IMR-90 (cell line): ENCODE results near the gene KDELR3. TPM values are rescaled to one million over a fixed set of nuclear protein-coding genes. Genes with fewer than 3 reads are reported as not detected.

Source experiments
- ATAC-seq: fragments of 200-7000 bp; cut with Tn5 transposase; 2 replicates; pipeline ENCODE4 v1.9.1; 2020; ENCODE audit warnings: low read depth, mild to moderate bottlenecking, moderate library complexity
- BruUV-seq: library from RNA; stranded (reverse); fragments of 400-500 nt; replicated peaks from 2 replicates; lab custom pipeline; 2021; lab: Mats Ljungman, UMichigan
- CTCF ChIA-PET: fragments of 300-600 bp; formaldehyde crosslinking; extraction: SDS; loops from one replicate; lab custom pipeline; 2021; ENCODE audit warnings: antibody characterized with exemption; lab: Yijun Ruan, JAX
- POLR2A ChIA-PET: fragments of 300-600 bp; sonication (Branson Sonifier 250); formaldehyde crosslinking; loops from one replicate; lab custom pipeline; 2022; ENCODE audit warnings: antibody characterized with exemption; ENCODE audit not compliant: unreplicated experiment; lab: Charles Lee
- DNase-seq: peaks from one replicate; pipeline ENCODE4 v3.0.0; 2013
- H2AFZ ChIP-seq: replicated peaks from 2 replicates; pipeline ENCODE3; 2013; ENCODE audit warnings: low read length, mild to moderate bottlenecking; ENCODE audit not compliant: poor library complexity
- H2AK5ac ChIP-seq: 2 replicates; pipeline ENCODE4 v1.6.1; 2013; ENCODE audit warnings: low read depth, low read length, inconsistent platforms
- H2AK9ac ChIP-seq: replicated peaks from 2 replicates; pipeline ENCODE3; 2013; ENCODE audit warnings: mild to moderate bottlenecking, low read depth, low read length, moderate library complexity; ENCODE audit not compliant: poor library complexity
- H2BK120ac ChIP-seq: 2 replicates; pipeline ENCODE4 v1.6.1; 2013; ENCODE audit warnings: low read depth, low read length, inconsistent platforms
- H2BK15ac ChIP-seq: 3 replicates; pipeline ENCODE4 v1.6.1; 2013; ENCODE audit warnings: low read depth, low read length, inconsistent platforms
- H2BK20ac ChIP-seq: 2 replicates; pipeline ENCODE4 v1.6.1; 2013; ENCODE audit warnings: low read depth, mild to moderate bottlenecking, inconsistent platforms, low read length, moderate library complexity
- H2BK5ac ChIP-seq: 2 replicates; pipeline ENCODE4 v1.6.1; 2013; ENCODE audit warnings: mild to moderate bottlenecking, low read depth, low read length, inconsistent platforms; ENCODE audit not compliant: poor library complexity, severe bottlenecking
- H3K14ac ChIP-seq: replicated peaks from 2 replicates; pipeline ENCODE4 v1.6.1; 2013; ENCODE audit warnings: low read depth, low read length, inconsistent platforms
- H3K18ac ChIP-seq: 2 replicates; pipeline ENCODE4 v1.6.1; 2013; ENCODE audit warnings: low read depth, low read length, control low read depth
- H3K23ac ChIP-seq: 2 replicates; pipeline ENCODE4 v1.6.1; 2013; ENCODE audit warnings: low read depth, low read length, inconsistent platforms
- H3K27ac ChIP-seq: 2 replicates; pipeline ENCODE4 v1.5.1; 2013; ENCODE audit warnings: mild to moderate bottlenecking, control low read depth, low read length; ENCODE audit not compliant: insufficient read depth
- H3K27me3 ChIP-seq: 2 replicates; pipeline ENCODE4 v1.6.1; 2013; ENCODE audit warnings: low read length; ENCODE audit not compliant: control insufficient read depth, insufficient read depth
- H3K36me3 ChIP-seq: 2 replicates; pipeline ENCODE4 v1.6.1; 2013; ENCODE audit warnings: low read length, mixed read lengths; ENCODE audit not compliant: control insufficient read depth, insufficient read depth
- H3K4ac ChIP-seq: 2 replicates; pipeline ENCODE4 v1.6.1; 2013; ENCODE audit warnings: low read depth, low read length, inconsistent platforms
- H3K4me1 ChIP-seq: 2 replicates; pipeline ENCODE4 v1.6.1; 2013; ENCODE audit warnings: low read length, mixed read lengths; ENCODE audit not compliant: control insufficient read depth, insufficient read depth
- H3K4me2 ChIP-seq: 2 replicates; pipeline ENCODE4 v1.6.1; 2013; ENCODE audit warnings: low read depth, mild to moderate bottlenecking, control low read depth, low read length, moderate library complexity
- H3K4me3 ChIP-seq: 2 replicates; pipeline ENCODE4 v1.5.1; 2013; ENCODE audit warnings: low read depth, mild to moderate bottlenecking, control low read depth, low read length, moderate library complexity; ENCODE audit not compliant: insufficient read depth
- H3K56ac ChIP-seq: 2 replicates; pipeline ENCODE4 v1.6.1; 2013; ENCODE audit warnings: low read length, inconsistent platforms; ENCODE audit not compliant: insufficient read depth; ENCODE audit errors: extremely low read depth
- H3K79me1 ChIP-seq, 2 experiments: 2 replicates each; pipeline ENCODE4 v1.6.1; 2013; ENCODE audit warnings: low read length in 2 of 2, inconsistent platforms in 1 of 2, low read depth in 1 of 2
- H3K9ac ChIP-seq: 2 replicates; pipeline ENCODE4 v1.6.1; 2013; ENCODE audit warnings: low read depth, low read length, control low read depth
- H3K9me1 ChIP-seq: 2 replicates; pipeline ENCODE4 v1.6.1; 2013; ENCODE audit warnings: low read length, inconsistent platforms; ENCODE audit not compliant: insufficient read depth
- H3K9me3 ChIP-seq: 2 replicates; pipeline ENCODE4 v1.6.1; 2013; ENCODE audit warnings: low read length; ENCODE audit not compliant: control insufficient read depth, insufficient read depth
- H4K20me1 ChIP-seq: 2 replicates; pipeline ENCODE4 v1.6.1; 2013; ENCODE audit warnings: low read length, inconsistent platforms; ENCODE audit not compliant: insufficient read depth
- H4K5ac ChIP-seq: 2 replicates; pipeline ENCODE4 v1.6.1; 2013; ENCODE audit warnings: mild to moderate bottlenecking, low read depth, low read length, control low read depth
- H4K8ac ChIP-seq, 2 experiments: 2 replicates each; pipeline ENCODE4 v1.6.1; 2013; ENCODE audit warnings: low read depth in 2 of 2, low read length in 2 of 2, control low read depth in 1 of 2, inconsistent platforms in 1 of 2
- H4K91ac ChIP-seq: 2 replicates; pipeline ENCODE4 v1.6.1; 2013; ENCODE audit warnings: low read depth, low read length, inconsistent platforms; ENCODE audit not compliant: insufficient read depth
- BHLHE40 ChIP-seq: fragments of 150-350 bp; IDR thresholded peaks from 2 replicates; pipeline ENCODE4 v1.6.1; 2016; ENCODE audit warnings: mild to moderate bottlenecking, low read depth, low read length
- CEBPB ChIP-seq: IDR thresholded peaks from 2 replicates; pipeline ENCODE4 v1.6.1; 2012; ENCODE audit warnings: low read depth, low read length, improper control_type of control experiment
- CHD1 ChIP-seq: IDR thresholded peaks from 2 replicates; pipeline ENCODE4 v1.6.1; 2012; ENCODE audit warnings: low read depth, low read length, improper control_type of control experiment
- CTCF ChIP-seq: conservative IDR thresholded peaks from 2 replicates; pipeline ENCODE4 v1.5.1; 2012; ENCODE audit warnings: mild to moderate bottlenecking, low read depth, low read length, improper control_type of control experiment
- ELK1 ChIP-seq: fragments of 150-350 bp; IDR thresholded peaks from 2 replicates; pipeline ENCODE4 v1.6.1; 2016; ENCODE audit warnings: low read depth, mild to moderate bottlenecking, low read length, moderate library complexity, borderline replicate concordance
- FOS ChIP-seq: fragments of 150-350 bp; IDR thresholded peaks from 2 replicates; pipeline ENCODE4 v1.6.1; 2016; ENCODE audit warnings: low read depth, low read length
- MAFK ChIP-seq: IDR thresholded peaks from 2 replicates; pipeline ENCODE4 v1.6.1; 2012; ENCODE audit warnings: low read depth, low read length, improper control_type of control experiment
- MAZ ChIP-seq: IDR thresholded peaks from 2 replicates; pipeline ENCODE4 v1.6.1; 2012; ENCODE audit warnings: low read depth, mild to moderate bottlenecking, low read length, improper control_type of control experiment, moderate library complexity, borderline replicate concordance
- MXI1 ChIP-seq: IDR thresholded peaks from 2 replicates; pipeline ENCODE4 v1.6.1; 2012; ENCODE audit warnings: low read depth, mild to moderate bottlenecking, low read length, moderate library complexity, borderline replicate concordance
- NFE2L2 ChIP-seq: fragments of 150-350 bp; IDR thresholded peaks from 2 replicates; pipeline ENCODE4 v1.6.1; 2016; ENCODE audit warnings: low read depth, mild to moderate bottlenecking, low read length
- POLR2A ChIP-seq: IDR thresholded peaks from 2 replicates; pipeline ENCODE4 v1.6.1; 2012; ENCODE audit warnings: mild to moderate bottlenecking, low read depth, low read length
- RAD21 ChIP-seq: IDR thresholded peaks from 2 replicates; pipeline ENCODE4 v1.6.1; 2012; ENCODE audit warnings: low read length, improper control_type of control experiment
- RCOR1 ChIP-seq: IDR thresholded peaks from 2 replicates; pipeline ENCODE4 v1.6.1; 2012; ENCODE audit warnings: mild to moderate bottlenecking, low read length, improper control_type of control experiment; ENCODE audit not compliant: insufficient replicate concordance
- RFX5 ChIP-seq: IDR thresholded peaks from 2 replicates; pipeline ENCODE4 v1.8.0; 2012; ENCODE audit warnings: low read depth, mild to moderate bottlenecking, low read length, moderate library complexity
- SMC3 ChIP-seq: fragments of 150-350 bp; IDR thresholded peaks from 2 replicates; pipeline ENCODE4 v1.6.1; 2016; ENCODE audit warnings: low read depth, mild to moderate bottlenecking, antibody characterized with exemption, low read length, moderate library complexity
- WGBS, 2 experiments: methylation state at CpG; one replicate each; pipeline versions ENCODE4 v1.1.5 to v1.1.7; 2013; ENCODE audit warnings: missing lambda C conversion rate in 2 of 2; ENCODE audit not compliant: insufficient read length in 1 of 2; ENCODE audit errors: extremely low coverage in 2 of 2; 5-methylcytosine and 5-hydroxymethylcytosine counted together
- dilution Hi-C: fragments of 300-500 bp; cut with HindIII; formaldehyde crosslinking; loops from one replicate; pipeline ENCODE4 v1.14.3; 2018; ENCODE audit warnings: low sequenced_read_pairs; ENCODE audit not compliant: unreplicated experiment
- in situ Hi-C: fragments of 300-500 bp; cut with MboI; formaldehyde crosslinking; loops from 3 replicates; pipeline ENCODE4 v1.14.3; 2019; ENCODE audit warnings: low sequenced_read_pairs, inconsistent platforms, mixed read lengths
- intact Hi-C: fragments of 100-400 bp; cut with micrococcal nuclease; formaldehyde crosslinking; loops from 2 replicates; pipeline ENCODE4 v1.10.0; 2022
- polyA plus RNA-seq, 3 experiments: library from polyadenylated mRNA; depleted of rRNA; stranded (reverse); fragments of >200 nt; gene quantifications; 2 replicates each; pipeline ENCODE4 v1.2.3, GENCODE V29; 2012; ENCODE audit warnings: low replicate concordance in 1 of 3
- total RNA-seq: library from RNA; depleted of rRNA; stranded (reverse); fragments of >200 nt; gene quantifications from 2 replicates; pipeline ENCODE4 v1.2.3, GENCODE V29; 2012
- TF ChIP-seq, protein P1 (sequence below): fragments of 150-350 bp; IDR thresholded peaks from 2 replicates; pipeline ENCODE4 v1.6.1; 2017; ENCODE audit warnings: mild to moderate bottlenecking, antibody characterized with exemption, low read length, low read depth

KDELR3 gene
- total and polyA plus RNA-seq, 2 of the 4 experiments (the other 2 are of a cell fraction) = 129 to 224 TPM

GRCh38 chr22:38467438-38467903, 425 bp upstream of the KDELR3 start:
- peak overlapping the region; percentile 88 for H2BK120ac ChIP-seq
- no peaks in the 10 kb centered on the region; the same call in 1 of the 2 replicates for H4K20me1 ChIP-seq
- H3K56ac ChIP-seq = peak overlapping the region; percentile 82; the same call in 1 of the 2 replicates
- peak overlapping the region; percentile 99 for H2AK9ac ChIP-seq
- ChIA-PET CTCF (no interaction called here), POLR2A (no interaction called here)
- H3K36me3 ChIP-seq = peaks cover 7% of the 10 kb centered on the region; the same call in 1 of the 2 replicates
- intact Hi-C loops (no loop called here), in situ Hi-C loops (no loop called here), dilution Hi-C loops (no loop called here)
- no peak for DNase-seq
- peak overlapping the region; percentile 80 for H2BK5ac ChIP-seq
- peak overlapping the region; percentile 95 for H3K4me3 ChIP-seq
- no TSS peak for BruUV-seq
- H3K23ac ChIP-seq = peak overlapping the region; percentile 97
- no peaks in the 10 kb centered on the region for H3K9me3 ChIP-seq
- peak overlapping the region; percentile 70 for H3K18ac ChIP-seq
- H2BK15ac ChIP-seq = peak overlapping the region; percentile 98
- H2AFZ ChIP-seq = peak overlapping the region; percentile 99
- H3K27me3 ChIP-seq = peaks cover 3% of the 10 kb centered on the region
- peak overlapping the region; percentile 100 for H3K14ac ChIP-seq
- H3K27ac ChIP-seq = peak overlapping the region; percentile 69
- H3K9ac ChIP-seq = peak overlapping the region; percentile 79
- 3% methylated on average over 4 of the region's 20 CpGs; no CpG with 5 or more reads in 1 of the 2 experiments for WGBS, 2 experiments
- H2AK5ac ChIP-seq = peak overlapping the region; percentile 99
- peak overlapping the region; percentile 11 for H2BK20ac ChIP-seq
- peak overlapping the region; percentile 90 for H3K4me2 ChIP-seq
- TF ChIP-seq RCOR1 = no peak
- TF ChIP-seq SMC3 = no peak
- no peak for TF ChIP-seq CHD1
- TF ChIP-seq ELK1 = no peak
- no peak for TF ChIP-seq FOS
- TF ChIP-seq CTCF = no peak
- TF ChIP-seq, protein P1, sequence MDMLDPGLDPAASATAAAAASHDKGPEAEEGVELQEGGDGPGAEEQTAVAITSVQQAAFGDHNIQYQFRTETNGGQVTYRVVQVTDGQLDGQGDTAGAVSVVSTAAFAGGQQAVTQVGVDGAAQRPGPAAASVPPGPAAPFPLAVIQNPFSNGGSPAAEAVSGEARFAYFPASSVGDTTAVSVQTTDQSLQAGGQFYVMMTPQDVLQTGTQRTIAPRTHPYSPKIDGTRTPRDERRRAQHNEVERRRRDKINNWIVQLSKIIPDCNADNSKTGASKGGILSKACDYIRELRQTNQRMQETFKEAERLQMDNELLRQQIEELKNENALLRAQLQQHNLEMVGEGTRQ = no peak
- no peak for TF ChIP-seq MAZ
- TF ChIP-seq POLR2A = no peak
- no peak for TF ChIP-seq BHLHE40
- no peak for TF ChIP-seq RAD21
- no peak for TF ChIP-seq MAFK
- TF ChIP-seq RFX5 = no peak
- no peak for TF ChIP-seq NFE2L2
- TF ChIP-seq MXI1 = no peak
- TF ChIP-seq CEBPB = no peak
- peak; percentile 12 for ATAC-seq
- H4K5ac ChIP-seq = peak overlapping the region; percentile 92
- peaks cover 14% of the 10 kb centered on the region for H3K9me1 ChIP-seq
- peak overlapping the region; percentile 100 for H4K8ac ChIP-seq
- peaks cover 0 to 48% of the 10 kb centered on the region in 2 experiments; a peak in 3 of 4 replicates for H3K79me1 ChIP-seq
- peaks cover 13% of the 10 kb centered on the region for H3K4me1 ChIP-seq
- H4K91ac ChIP-seq = peak overlapping the region; percentile 97
- H3K4ac ChIP-seq = peak overlapping the region; percentile 100
